K562 (cell line): Measurements from ENCODE around the gene SLC34A3. TPM values are rescaled to one million over a fixed set of nuclear protein-coding genes. Genes with fewer than 3 reads are reported as not detected.

ENCODE experiments used
- ARHGAP35 ChIP-seq: fragments of 450-650 bp; IDR thresholded peaks from 2 replicates; pipeline ENCODE4 v1.6.1; 2018; ENCODE audit not compliant: partially characterized antibody
- FIP1L1 ChIP-seq: fragments of 200-400 bp; formaldehyde crosslinking; IDR thresholded peaks from 2 replicates; pipeline ENCODE4 v1.6.1; 2018; ENCODE audit warnings: mild to moderate bottlenecking, low read depth, low read length; ENCODE audit not compliant: poor library complexity, severe bottlenecking
- ZFP36 ChIP-seq: fragments of 150-350 bp; IDR thresholded peaks from 2 replicates; pipeline ENCODE4 v1.6.1; 2018; ENCODE audit warnings: low read length, low read depth; ENCODE audit not compliant: partially characterized antibody
- polyA plus RNA-seq, 8 experiments: library from polyadenylated mRNA; depleted of rRNA in 4 of 8; stranded (reverse) in 5 of 8; unstranded in 3 of 8; fragments of >200 nt; fragmentation: Nextera tagmentation in 2 of 8; fragmentation: Illumina TruSeq in 1 of 8; extraction: Ambion mirVana in 2 of 8; extraction: Trizol in 1 of 8; gene quantifications; 2 replicates each; pipeline versions ENCODE4 v1.2.1 to v1.2.3, GENCODE V29; 2011 to 2014; ENCODE audit warnings: inconsistent platforms in 1 of 8, missing spikeins in 1 of 8
- total RNA-seq, 7 experiments: library from RNA; depleted of rRNA in 6 of 7; stranded (reverse); fragments of >200 nt in 6 of 7; fragmentation: Illumina TruSeq in 2 of 7; extraction: Trizol in 2 of 7; gene quantifications; 2 replicates each; pipeline versions ENCODE4 v1.2.1 to v1.2.3, GENCODE V29; 2011 to 2021; ENCODE audit warnings: low replicate concordance in 1 of 7
- TF ChIP-seq, protein P1 (sequence below): sonication (generic); formaldehyde crosslinking; IDR thresholded peaks from 2 replicates; pipeline ENCODE4 v1.8.0; 2023; ENCODE audit warnings: mild to moderate bottlenecking, missing genetic modification reagents
- TF ChIP-seq, protein P2 (sequence below), 2 experiments: IDR thresholded peaks; 2 replicates each; pipeline ENCODE4 v1.6.1; 2011; ENCODE audit warnings: borderline replicate concordance in 1 of 2, control low read depth in 1 of 2, low read depth in 1 of 2, low read length in 1 of 2, mild to moderate bottlenecking in 1 of 2, mixed read lengths in 1 of 2, moderate library complexity in 1 of 2; ENCODE audit not compliant: insufficient read depth in 1 of 2, insufficient read length in 1 of 2, poor library complexity in 1 of 2, severe bottlenecking in 1 of 2; ENCODE audit errors: extremely low read depth in 1 of 2
- TF ChIP-seq, protein P3 (sequence below): fragments of 250-450 bp; sonication (Bioruptor Pico); IDR thresholded peaks from 2 replicates; pipeline ENCODE4 v1.8.0; 2022; ENCODE audit warnings: moderate library complexity, mild to moderate bottlenecking, inconsistent platforms
- TF ChIP-seq, protein P4 (sequence below): fragments of 150-350 bp; conservative IDR thresholded peaks from 2 replicates; pipeline ENCODE4 v1.6.1; 2014; ENCODE audit warnings: low read length

Gene SLC34A3
- total and polyA plus RNA-seq, 9 of the 15 experiments (the other 6 are each of a cell fraction or from before 2014, with no cell fraction given), result not detected

DNA sequence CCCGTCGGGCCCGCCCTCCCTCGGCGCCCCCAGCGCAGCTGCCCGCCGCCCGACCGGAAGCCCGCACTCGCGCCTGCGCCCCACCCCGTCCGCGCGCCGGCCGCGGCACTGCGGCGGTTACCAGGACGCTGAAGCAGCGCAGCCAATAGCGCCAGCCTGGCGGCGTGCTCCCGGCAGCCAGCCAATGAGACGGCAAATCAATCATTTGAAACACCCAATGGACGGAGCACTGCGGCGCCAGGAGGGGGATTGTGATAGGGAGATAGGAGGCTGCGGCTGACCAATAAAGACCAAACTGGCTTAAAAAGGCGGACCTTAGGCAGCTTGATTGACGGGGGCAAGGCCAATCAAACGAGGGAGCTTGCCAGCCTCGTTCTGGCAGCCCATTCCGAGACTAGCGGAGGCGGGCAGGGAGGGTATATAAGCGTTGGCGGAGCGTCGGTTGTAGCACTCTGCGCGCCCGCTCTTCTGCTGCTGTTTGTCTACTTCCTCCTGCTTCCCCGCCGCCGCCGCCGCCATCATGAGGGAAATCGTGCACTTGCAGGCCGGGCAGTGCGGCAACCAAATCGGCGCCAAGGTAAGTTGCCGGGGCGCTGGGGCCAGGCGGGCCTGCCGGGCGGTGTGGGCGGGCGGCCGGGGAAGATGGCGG lies 10.3 kb downstream of the SLC34A3 start, which contains the start of gene TUBB4B (continued):
- TF ChIP-seq, protein P1, sequence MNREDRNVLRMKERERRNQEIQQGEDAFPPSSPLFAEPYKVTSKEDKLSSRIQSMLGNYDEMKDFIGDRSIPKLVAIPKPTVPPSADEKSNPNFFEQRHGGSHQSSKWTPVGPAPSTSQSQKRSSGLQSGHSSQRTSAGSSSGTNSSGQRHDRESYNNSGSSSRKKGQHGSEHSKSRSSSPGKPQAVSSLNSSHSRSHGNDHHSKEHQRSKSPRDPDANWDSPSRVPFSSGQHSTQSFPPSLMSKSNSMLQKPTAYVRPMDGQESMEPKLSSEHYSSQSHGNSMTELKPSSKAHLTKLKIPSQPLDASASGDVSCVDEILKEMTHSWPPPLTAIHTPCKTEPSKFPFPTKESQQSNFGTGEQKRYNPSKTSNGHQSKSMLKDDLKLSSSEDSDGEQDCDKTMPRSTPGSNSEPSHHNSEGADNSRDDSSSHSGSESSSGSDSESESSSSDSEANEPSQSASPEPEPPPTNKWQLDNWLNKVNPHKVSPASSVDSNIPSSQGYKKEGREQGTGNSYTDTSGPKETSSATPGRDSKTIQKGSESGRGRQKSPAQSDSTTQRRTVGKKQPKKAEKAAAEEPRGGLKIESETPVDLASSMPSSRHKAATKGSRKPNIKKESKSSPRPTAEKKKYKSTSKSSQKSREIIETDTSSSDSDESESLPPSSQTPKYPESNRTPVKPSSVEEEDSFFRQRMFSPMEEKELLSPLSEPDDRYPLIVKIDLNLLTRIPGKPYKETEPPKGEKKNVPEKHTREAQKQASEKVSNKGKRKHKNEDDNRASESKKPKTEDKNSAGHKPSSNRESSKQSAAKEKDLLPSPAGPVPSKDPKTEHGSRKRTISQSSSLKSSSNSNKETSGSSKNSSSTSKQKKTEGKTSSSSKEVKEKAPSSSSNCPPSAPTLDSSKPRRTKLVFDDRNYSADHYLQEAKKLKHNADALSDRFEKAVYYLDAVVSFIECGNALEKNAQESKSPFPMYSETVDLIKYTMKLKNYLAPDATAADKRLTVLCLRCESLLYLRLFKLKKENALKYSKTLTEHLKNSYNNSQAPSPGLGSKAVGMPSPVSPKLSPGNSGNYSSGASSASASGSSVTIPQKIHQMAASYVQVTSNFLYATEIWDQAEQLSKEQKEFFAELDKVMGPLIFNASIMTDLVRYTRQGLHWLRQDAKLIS (CRISPR knock-in tag), result peak; percentile 99
- TF ChIP-seq, protein P2, sequence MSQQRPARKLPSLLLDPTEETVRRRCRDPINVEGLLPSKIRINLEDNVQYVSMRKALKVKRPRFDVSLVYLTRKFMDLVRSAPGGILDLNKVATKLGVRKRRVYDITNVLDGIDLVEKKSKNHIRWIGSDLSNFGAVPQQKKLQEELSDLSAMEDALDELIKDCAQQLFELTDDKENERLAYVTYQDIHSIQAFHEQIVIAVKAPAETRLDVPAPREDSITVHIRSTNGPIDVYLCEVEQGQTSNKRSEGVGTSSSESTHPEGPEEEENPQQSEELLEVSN (IDR thresholded peaks at IDR 0.05; ENCODE audit: borderline replicate concordance in 1 of 2, extremely low read depth in 1 of 2, insufficient read depth in 1 of 2, insufficient read length in 1 of 2, low read depth in 1 of 2, low read length in 1 of 2, poor library complexity in 1 of 2, severe bottlenecking in 1 of 2), result peak in 1 of 2 experiments; percentile 65
- peak; percentile 96 for TF ChIP-seq FIP1L1
- TF ChIP-seq ZFP36, result peak; percentile 6
- TF ChIP-seq, protein P3, sequence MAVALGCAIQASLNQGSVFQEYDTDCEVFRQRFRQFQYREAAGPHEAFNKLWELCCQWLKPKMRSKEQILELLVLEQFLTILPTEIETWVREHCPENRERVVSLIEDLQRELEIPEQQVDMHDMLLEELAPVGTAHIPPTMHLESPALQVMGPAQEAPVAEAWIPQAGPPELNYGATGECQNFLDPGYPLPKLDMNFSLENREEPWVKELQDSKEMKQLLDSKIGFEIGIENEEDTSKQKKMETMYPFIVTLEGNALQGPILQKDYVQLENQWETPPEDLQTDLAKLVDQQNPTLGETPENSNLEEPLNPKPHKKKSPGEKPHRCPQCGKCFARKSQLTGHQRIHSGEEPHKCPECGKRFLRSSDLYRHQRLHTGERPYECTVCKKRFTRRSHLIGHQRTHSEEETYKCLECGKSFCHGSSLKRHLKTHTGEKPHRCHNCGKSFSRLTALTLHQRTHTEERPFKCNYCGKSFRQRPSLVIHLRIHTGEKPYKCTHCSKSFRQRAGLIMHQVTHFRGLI (CRISPR knock-in tag), result no peak
- no peak for TF ChIP-seq ARHGAP35
- TF ChIP-seq, protein P4, sequence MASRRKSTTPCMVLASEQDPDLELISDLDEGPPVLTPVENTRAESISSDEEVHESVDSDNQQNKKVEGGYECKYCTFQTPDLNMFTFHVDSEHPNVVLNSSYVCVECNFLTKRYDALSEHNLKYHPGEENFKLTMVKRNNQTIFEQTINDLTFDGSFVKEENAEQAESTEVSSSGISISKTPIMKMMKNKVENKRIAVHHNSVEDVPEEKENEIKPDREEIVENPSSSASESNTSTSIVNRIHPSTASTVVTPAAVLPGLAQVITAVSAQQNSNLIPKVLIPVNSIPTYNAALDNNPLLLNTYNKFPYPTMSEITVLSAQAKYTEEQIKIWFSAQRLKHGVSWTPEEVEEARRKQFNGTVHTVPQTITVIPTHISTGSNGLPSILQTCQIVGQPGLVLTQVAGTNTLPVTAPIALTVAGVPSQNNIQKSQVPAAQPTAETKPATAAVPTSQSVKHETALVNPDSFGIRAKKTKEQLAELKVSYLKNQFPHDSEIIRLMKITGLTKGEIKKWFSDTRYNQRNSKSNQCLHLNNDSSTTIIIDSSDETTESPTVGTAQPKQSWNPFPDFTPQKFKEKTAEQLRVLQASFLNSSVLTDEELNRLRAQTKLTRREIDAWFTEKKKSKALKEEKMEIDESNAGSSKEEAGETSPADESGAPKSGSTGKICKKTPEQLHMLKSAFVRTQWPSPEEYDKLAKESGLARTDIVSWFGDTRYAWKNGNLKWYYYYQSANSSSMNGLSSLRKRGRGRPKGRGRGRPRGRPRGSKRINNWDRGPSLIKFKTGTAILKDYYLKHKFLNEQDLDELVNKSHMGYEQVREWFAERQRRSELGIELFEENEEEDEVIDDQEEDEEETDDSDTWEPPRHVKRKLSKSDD, result no peak
